ENCODE results near the gene EMC1.
"Not testable (repeated sequence)": the region's sequence is repeated elsewhere in the genome, so short reads cannot be mapped to it uniquely, and the experiment has no call there.

Gene EMC1

DNA sequence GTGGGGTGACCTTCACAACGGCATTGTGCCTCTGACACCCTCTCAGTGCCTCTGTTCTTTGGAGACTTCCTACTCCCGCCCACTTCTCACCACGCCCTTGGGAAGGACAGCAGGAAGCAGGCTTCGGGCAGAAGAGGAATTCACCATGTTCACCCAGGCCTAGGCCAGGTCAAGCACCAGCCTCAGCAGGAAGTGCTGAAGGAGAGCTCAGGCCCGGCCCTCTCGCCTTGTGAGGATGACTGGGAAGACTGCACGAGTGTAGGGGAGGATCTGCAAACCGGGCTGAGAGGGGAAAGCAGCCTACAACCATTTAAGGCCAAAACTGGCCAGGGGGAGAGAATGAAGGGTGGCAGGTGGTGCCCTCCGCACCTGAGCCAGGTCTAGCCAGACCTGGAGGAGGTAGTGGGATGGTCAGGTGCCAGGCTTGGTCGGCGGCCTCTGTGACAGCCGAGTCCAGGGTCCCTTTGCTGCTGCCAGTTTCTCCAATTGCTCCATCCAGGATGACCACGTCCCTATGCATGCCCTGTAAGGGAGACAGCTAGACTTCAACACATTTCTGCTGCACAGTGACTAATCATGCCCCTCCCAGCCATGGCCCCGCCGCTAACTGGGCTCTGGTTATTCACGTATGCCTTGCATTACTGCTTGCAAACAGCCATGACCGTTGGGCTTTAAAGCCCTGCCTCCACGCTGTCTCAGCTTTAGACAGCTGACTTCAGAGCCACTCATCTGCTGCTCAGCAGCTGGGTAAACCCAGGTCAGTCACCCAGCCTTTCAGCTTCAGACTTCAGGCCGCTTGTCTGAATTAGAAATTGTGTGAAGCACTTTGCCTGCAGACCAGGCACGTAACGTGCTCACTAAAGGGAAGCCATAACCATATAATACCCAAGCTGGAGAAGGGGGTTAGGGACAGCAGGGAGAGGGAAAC, 9.2 kb upstream of the EMC1 start:
- no peak for DNase-seq

DNA sequence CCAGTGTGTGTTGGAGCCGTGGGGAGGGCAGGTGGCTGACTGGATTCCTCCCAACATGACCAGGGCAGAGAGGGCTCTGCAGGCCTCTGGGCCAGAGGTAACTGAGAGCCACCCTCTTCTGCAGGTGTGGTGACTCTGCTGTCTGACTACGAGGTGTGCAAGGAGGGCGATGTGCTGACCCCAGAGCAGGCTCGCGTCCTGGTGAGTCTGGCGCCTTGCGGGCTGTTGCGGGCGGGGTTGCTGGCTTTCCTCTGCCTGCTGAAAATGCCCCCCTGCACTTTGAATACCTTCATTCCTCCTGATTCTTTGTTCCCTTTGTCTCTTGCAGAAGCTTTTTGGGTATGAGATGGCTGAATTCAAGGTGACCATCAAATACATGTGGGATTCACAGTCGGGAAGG, 7.0 kb upstream of the EMC1 start:
- DNase-seq, result no peak

DNA sequence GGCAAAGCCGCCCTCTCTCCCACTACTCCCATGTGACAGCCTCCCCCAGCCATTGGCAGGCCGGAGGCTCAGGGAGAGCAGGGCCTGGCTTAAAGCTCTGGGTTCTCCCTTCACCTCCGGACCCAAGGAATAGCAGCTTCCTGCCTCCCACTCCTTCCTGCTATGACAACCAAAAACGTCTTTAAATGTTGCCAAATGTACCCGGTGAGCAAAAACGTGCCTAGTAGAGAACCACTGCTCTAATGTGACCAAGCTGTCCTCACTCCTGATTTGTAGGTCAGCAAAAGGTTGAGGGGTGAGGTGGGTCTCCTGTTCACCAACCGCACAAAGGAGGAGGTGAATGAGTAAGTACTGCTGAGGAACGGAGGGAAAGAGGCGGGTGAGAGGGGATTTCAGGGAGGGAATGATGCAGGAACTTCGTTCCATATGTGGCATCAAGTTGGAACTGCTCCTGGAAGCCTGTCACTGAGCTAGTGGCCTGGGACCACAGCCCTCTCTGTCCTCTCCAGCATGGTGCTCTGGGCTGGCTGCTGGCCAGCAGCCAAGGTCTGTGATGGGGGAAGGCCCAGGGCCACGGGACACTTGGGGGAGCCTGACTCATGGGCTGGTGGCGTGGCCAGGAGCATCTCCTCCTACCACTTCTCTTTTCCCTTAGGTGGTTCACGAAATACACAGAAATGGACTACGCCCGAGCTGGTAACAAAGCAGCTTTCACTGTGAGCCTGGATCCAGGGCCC, 6.0 kb upstream of the EMC1 start:
- DNase-seq, result no peak

DNA sequence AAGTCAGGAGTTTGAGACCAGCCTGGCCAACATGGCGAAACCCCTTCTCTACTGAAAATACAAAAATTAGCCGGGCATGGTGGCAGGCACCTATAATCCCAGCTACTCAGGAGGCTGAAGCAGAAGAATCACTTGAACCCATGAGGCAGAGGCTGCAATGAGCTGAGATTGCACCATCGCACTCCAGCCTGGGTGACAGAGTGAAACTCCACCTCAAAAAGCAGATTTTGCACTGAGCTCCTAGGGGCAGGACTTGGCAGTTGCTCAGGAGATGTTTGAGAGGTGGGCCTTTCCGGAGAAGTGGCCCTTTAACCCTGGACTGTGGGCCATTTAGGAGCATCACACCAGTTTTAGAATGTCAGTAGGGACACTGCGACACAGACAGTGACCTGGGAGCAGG, 5.0 kb upstream of the EMC1 start:
- not testable (repeated sequence) for DNase-seq

DNA sequence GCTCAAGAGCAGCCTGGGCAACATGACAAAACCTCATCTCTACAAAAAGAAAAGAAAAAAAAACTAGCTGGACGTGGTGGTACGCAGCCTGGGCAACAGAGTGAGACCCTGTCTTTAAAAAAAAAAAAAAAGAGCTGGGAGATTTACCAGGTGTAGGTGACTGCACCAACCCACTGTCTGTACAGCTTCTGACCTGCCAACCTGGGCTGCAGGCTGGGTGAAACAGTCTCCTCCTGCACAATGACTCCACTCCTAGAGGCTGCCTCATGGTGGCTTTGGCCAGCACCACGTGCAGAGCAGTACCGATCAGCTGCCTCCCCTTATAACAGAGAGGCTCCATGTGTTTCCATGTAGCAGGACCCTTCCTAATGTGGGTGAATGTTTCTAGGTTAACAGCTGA, 4.0 kb upstream of the EMC1 start:
- no peak for DNase-seq

DNA sequence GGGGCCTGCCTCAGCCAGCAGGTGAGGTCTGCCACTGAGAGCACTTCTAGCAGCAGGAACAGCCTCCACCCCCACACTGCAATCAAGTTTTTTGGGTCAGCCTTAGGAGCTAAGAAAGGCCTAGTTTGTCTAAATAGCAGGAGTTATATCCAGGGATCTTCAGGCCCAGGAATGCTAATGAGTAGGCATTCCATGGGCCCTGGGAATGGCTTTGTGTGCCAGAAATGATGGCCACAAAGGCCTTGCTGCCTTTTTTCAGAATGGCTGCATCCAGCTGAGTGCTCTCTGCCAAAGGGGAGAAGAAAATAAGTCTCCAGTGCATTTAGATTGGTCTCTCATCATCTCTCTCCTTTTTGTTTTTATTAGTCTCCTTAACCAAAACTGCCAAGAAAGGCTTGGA, 3.1 kb upstream of the EMC1 start:
- DNase-seq, result no peak

DNA sequence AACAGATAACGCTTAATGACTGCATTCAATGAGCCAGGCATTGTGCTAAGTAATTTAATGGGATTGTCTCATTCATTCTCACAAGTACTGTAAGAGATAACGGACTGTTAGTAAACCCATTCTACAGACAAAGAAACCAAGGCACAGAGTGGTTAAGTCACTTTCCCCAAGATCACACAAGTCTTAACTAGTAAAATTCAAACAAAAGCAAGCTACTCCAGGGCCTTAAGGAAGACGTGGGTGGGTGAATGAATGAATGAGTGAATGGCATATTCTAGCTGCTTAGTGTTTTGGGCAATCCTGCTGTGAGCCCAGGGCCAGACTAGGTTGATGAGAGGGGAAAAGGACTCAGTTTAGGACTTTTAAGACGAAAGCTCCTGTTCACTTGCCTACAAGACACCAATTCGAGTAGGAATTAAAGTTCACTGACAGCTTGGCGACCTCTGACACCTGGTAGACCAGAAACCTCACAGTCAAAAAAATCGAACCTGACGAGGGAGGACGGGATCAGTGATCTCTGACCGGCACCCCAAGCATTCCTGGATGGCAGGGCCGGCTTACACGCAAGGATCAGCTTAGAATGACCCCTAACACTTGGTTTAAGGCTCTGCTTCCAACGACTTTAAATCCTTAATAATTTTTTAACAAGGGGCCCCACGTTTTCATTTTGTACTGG, 557 bp downstream of the EMC1 start:
- no peak for DNase-seq

DNA sequence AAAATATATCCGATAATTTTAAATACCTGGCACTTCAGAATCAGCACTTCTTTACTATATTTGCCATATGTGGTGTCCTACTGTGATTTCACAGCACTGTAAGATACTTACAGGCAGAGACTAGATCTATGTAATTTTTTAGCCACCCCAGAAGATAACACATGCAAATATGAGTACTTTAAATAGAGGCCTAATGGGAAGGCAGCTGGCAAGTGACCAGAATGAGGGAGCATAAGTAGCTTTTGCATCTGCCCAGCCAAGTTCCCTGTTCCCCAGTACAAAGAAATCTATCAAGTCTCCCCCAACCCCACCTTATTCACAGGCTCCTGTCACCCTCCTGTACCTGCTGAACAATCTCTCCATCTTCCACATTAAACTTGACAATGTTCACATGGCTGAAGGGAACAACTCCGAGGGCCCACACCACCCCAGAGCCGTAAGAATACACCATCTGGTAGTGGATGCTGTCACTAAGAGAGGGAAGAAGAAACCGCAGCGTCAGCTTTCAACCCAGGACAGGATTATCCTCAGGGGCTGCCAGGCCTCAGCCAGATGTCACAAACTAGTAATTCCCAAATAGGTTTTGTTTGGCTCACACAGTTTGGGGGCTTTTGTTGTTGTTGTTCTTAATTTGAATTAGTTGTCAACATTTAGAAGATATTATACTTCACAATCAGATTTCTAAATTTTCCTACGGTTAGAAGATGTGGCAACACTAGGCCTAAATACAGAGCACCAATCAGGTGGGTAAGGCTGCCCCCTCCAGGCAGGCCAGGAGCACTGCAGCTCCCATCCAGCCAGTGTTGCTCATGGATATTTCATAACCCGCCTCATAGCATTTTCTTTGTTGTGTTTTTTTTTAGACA, 10.4 kb downstream of the EMC1 start:
- DNase-seq, result peak; percentile 66

DNA sequence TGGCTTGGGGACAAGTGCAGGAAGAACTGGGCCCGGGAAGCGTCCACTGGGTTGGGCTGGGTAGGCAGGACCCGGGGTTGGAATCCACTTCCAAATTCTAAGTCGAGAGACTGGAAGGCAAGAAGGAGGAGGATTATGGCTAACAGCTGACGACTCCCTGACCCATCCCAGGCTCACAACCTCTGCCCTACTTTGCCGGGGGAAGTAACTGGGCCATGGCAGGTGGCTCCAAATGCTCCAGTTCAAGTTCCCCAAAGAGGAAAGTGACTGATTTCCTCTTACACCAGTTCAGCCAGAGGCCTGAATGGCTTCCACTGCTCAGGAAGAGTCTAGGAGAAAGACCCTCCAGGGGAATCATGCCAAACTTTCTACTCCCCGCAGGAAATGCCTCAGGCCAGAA, 11.4 kb downstream of the EMC1 start:
- no peak for DNase-seq

DNA sequence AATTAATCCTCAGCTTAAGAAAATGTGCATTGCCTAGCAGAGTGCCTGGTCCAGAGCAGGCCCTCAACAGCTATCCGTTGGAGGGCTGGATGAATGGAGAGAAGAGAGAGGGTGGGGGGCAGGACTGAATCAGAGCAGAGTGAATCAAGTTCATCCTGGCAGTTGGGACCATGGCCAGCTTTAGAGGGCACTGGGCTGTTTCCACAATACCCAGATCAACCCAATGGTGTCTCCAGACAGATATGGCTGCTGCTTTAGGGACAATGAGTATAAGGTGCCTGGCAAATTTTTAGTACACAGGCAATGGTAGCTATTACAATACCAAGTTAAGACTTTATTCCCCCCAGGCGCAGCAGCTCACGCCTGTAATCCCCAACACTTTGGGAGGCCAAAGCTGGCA, 17.1 kb downstream of the EMC1 start:
- no peak for DNase-seq

DNA sequence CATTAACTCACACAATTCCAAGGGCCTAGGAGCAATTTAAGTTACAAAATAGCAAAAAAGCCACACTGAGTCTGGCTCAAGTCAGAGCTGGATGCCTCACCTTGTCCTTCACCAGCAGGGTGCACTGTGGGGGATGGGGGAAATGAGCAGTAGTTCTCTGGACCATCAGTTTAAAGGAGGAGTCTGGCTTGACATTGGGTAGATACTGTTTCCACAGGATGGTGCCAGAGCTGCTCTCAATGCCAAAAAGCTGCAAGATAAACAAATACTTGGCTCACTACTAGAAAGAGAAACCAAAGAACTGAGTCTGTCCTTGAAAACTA, 18.8 kb downstream of the EMC1 start:
- no peak for DNase-seq

DNA sequence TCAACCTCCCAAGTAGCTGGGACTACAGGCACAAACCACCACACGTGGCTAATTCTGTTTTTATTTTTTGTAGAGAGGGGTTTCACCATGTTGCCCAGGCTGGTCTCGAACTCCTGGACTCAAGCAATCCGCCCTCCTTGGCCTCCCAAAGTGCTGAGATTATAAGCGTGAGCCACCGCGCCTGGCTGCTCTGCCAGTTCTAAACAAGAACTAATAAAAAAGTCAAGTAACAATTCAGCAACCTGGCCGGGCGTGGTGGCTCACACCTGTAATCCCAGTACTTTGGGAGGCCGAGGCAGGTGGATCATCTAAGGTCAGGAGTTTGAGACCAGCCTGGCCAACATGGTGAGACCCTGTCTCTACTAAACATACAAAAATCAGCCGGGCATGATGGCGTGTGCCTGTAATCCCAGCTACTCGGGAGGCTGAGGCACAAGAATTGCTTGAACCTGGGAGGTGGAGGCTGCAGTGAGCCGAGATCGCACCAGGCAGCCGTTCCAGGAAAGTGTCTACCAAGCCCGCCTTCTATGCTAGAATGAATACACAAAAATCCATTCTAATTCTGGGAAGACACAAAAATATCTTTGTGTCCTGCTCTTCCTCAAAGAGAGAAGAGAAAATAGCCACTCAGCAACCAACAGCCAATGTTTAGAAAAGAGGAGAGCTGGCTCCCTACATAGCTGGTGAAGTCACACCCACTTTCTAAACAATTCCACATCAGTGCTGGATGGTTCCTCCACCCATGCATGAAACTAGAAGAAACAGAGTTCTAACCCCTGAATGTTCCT, 19.4 kb downstream of the EMC1 start:
- not testable (repeated sequence) for DNase-seq

DNA sequence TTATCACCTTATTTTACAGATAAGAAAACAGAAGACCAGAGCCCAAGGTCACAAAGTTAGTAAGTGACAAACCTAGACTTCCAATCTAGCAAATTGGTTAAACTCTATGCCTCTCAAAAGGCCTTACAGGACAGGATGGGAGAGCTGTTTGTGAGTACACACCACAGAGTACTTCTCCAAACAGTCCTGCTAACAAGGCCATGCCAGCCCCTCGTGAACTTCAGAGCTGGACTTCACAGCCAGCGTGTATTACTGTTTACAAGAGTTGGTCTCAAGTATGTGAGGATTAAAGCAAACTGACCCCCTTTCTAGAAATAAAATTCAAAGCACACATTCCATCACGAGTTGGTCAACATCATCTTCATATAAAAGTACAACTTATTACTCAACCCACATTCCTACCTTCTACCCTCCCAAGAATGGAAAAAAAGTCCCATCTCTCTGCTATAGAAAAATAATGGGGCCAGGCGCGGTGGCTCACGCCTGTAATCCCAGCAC, 21.4 kb downstream of the EMC1 start:
- DNase-seq, result no peak

DNA sequence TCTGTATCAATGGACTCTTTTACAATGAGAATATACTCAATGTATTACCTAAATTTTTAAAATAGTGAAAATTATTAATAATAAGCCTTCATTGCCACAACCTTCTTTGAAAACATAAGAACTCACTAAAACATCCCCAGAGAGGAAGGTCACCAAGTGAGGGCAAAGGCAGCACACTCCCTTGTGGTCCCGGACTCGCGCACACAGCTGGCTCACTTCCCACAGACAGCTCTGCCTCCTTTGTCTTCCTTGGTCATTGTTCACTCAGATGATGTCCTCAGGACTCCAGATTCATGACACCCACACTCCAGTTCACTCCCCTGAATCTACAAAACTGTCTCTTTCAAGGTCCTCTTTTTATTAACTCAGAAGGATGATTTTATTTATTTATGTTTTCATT, 22.1 kb downstream of the EMC1 start:
- DNase-seq, result no peak

DNA sequence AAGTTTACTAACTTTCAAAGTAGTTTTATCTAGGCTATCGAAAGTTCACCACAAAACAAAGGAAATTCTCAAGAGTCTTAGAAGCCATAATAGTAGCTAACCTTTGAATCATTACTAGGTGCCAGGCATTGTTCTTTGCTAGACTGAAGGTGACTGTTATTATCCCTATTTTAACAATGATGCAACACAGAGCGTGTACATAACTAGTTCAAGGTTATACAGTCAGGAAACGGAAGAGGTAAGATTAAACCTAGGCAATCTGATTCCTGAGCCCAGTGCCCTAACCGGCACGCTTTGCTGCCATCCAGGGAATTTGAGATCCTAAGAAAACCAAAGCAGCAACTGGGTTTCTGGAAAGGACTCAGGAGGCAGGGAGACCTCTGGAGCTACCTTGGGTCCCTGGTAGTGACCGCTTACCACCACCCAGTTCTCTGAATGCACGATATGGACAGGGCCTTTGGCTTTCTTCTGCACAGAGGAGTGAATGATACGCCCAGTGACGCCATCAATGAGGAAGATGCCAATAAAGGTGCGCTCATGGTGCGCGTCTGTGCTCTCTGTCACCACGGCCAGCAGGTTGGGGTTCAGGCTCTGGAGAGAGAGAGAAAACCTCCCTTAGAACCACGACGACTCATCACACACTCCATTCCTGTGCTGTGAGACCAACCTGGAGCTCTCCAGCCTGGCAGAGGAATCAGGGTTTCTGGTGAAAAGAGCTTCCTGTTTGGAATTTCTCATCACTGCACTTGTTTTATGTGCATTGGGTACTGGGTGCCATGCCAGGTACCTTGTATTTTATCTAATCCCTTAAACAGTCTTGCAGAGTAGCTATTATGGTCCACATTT, 28.1 kb downstream of the EMC1 start:
- no peak for DNase-seq

DNA sequence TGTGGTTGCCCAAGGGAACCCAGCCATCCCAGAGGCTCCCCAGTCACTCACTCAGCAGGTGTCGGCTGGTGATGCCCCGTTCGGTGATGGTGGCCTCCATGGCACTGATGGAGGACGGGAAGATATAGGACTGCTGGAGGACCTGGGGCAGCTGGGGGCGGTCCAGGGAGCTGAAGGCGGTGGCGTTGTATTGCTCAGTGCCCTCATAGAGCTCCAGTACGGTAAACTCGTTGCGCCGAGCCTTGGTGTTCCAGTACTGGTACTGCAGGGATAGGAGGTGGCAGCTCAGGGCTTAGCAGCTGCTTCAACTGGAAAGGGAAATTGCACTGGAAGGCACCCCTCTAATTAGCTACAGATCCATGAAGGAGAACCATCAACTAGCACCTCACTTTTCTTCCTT, 28.8 kb downstream of the EMC1 start:
- no peak for DNase-seq

DNA sequence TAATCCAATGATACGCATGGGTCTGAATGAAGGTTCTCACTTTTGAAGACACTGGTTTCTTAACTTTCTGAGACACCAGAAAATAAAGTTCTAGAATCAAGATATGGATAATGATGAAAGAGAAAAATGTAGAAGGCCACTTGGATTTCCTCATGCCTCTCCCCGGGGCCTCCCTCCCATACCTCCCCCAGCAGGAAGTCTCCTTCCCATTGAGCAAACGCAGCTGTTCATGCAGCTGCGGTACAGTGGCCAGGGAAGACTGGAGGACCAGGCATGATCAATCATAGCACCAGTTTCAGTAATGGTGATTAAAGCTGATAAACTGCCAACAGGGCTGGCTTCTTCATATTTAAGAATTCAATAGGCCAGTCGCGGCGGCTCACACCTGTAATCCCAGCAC, 30.3 kb downstream of the EMC1 start:
- no peak for DNase-seq

DNA sequence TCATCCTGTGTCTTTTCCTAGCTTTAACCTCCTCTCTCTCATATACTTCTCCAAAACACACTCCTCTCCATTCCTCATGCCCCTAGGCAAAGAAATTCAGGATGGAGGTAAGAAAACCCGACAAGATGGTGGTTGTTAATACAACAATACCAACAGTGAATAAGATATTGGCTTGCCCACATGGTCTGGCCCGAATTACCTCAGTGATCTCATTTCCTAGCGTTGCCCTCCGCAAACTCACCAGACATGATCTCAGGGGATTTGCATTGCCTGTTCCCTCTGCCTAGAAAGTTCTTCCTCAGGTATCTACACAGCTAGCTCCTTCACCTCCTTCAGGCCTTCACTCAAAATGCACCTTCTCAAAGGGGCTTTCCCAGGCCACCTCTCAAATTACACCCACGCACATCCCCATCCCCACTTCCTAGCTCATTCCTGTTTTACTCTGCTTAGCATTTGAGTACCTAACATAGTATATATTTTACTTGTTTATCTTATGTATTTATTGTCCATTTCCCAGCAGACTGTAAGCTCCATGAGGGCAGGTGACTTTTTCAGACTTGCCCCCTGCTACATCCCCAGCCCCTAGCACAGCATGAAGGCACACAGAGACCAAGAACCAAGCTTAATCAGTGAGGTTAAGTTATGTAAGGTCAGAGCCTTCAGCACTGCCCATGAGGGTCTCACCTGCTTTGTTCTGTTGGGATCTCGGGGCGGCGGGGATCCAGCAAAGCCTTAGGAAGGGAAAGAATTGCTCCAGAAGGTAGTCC, 31.1 kb downstream of the EMC1 start:
- DNase-seq, result no peak

DNA sequence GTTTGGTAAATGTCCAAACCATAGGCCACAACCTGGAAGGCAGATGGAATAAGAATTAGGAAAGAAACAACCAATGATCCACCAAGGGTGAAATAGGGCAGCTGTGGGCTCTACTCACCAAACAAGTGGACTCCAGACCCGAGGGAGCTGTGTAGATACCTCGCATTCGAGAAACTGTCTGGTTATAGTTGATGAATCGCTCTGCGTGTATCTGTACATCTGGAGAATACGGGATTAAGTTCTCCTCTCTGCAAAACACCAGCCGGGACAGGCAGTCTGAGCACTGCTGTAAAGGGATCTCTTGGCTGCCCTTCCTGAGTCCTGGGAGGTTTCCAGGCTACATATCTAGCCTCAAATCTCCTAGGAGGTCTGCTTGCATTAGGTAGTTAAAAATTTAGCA, 31.9 kb downstream of the EMC1 start:
- DNase-seq, result no peak

DNA sequence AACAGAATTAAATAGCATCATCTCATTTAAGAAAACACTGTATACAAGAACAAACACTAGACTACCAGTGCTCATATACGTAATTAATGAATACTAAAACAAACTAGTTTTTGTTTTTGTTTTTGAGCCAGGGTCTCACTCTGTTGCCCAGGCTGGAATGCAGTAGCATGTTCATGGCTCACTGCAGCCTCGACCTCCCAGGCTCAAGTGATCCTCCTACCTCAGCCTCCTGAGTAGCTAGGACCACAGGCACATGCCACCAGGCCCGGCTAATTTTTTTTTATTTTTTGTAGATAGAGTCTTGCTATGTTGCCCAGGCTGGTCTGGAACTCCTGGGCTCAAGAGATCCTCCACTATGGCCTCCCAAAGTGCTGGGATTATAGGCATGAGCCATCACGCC, 34.7 kb downstream of the EMC1 start:
- DNase-seq, result not testable (repeated sequence)
